ENCODE measurements around the gene RAB8B. TPM values are rescaled to one million over a fixed set of nuclear protein-coding genes. Genes with fewer than 3 reads are reported as not detected.

The RAB8B gene
- total RNA-seq, 1 experiment from 2014 or later = 20.9 TPM

GRCh38 chr15:63258658-63259057 lies 69.3 kb downstream of the RAB8B start:
- ChIA-PET POLR2A (ENCODE audit: unreplicated experiment) (no interaction called here), CTCF (no interaction called here)
- no TSS peak for BruUV-seq (replicated peaks)
- no peak for DNase-seq
- H3K36me3 ChIP-seq (ENCODE audit: low read depth) = peaks cover 8% of the 10 kb centered on the region; the same call in 1 of the 2 replicates
- H4K20me1 ChIP-seq (ENCODE audit: insufficient read depth) = no peaks in the 10 kb centered on the region
- no peaks in the 10 kb centered on the region for H3F3A ChIP-seq (ENCODE audit: insufficient read depth, low read depth)
- H3K79me2 ChIP-seq (ENCODE audit: low read depth) = no peaks in the 10 kb centered on the region
- H3K4me1 ChIP-seq (replicated peaks; ENCODE audit: insufficient read depth) = peaks cover 12% of the 10 kb centered on the region
- H3K9me2 ChIP-seq (ENCODE audit: insufficient read depth) = no peaks in the 10 kb centered on the region
- H3K27ac ChIP-seq = no peak overlapping the region
- H3K9me3 ChIP-seq (ENCODE audit: insufficient read depth, low read depth) = no peaks in the 10 kb centered on the region
- TF ChIP-seq CTCF (conservative IDR thresholded peaks at IDR 0.05) (no peak), EZH2 (IDR thresholded peaks at IDR 0.05; ENCODE audit: low read depth) (no peak)
- no peak overlapping the region for H2AFZ ChIP-seq
- no peak overlapping the region for H3K4me3 ChIP-seq
- intact Hi-C loops (cut with micrococcal nuclease; ENCODE audit: unreplicated experiment) = no loop called here
- no peaks in the 10 kb centered on the region for H3K27me3 ChIP-seq (ENCODE audit: insufficient read depth, low read depth)
- H3K4me2 ChIP-seq = no peak overlapping the region

DNA sequence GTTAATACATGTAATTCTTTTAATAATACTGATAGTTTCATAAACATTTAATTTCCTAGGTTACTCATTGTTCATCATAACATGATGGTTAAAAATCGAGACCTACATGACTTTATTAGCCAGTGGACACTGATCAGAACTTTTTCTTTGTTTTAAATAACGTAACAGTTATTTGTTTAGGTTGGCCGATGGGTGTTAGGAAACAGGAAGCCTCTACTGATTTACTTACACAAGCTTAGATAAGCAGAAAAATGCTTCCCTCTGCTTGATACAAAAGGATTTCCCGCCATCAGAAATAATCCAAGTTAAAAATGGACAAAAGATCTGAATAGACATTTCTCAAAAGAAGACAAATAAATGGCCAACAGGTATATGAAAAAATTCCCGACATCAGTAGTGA lies 71.4 kb downstream of the RAB8B start:
- CTCF ChIA-PET = no interaction called here
- H3K36me3 ChIP-seq (ENCODE audit: low read depth) = peaks cover 8% of the 10 kb centered on the region; the same call in 1 of the 2 replicates

GRCh38 chr15:63261311-63261710 lies 71.9 kb downstream of the RAB8B start:
- H3K4me2 ChIP-seq = no peak overlapping the region
- CTCF ChIA-PET = no interaction called here
- no TSS peak for BruUV-seq (replicated peaks)

More for the DNA sequence above, 71.4 kb downstream of the RAB8B start:
- no peak for DNase-seq
- Histone ChIP-seq H3K79me2 (ENCODE audit: low read depth) (no peaks in the 10 kb centered on the region), H2AFZ (no peak overlapping the region), H3K27ac (no peak overlapping the region), H3K4me2 (no peak overlapping the region), H4K20me1 (ENCODE audit: insufficient read depth) (no peaks in the 10 kb centered on the region), H3K4me3 (no peak overlapping the region), H3K4me1 (replicated peaks; ENCODE audit: insufficient read depth) (peaks cover 12% of the 10 kb centered on the region), H3K27me3 (ENCODE audit: insufficient read depth, low read depth) (no peaks in the 10 kb centered on the region), H3F3A (ENCODE audit: insufficient read depth, low read depth) (no peaks in the 10 kb centered on the region), H3K9me3 (ENCODE audit: insufficient read depth, low read depth) (no peaks in the 10 kb centered on the region), H3K9me2 (ENCODE audit: insufficient read depth) (no peaks in the 10 kb centered on the region; the same call in 1 of the 2 replicates)
- intact Hi-C loops (cut with micrococcal nuclease; ENCODE audit: unreplicated experiment) = no loop called here
- POLR2A ChIA-PET (ENCODE audit: unreplicated experiment) = no interaction called here
- BruUV-seq (replicated peaks) = no TSS peak
- TF ChIP-seq EZH2 (IDR thresholded peaks at IDR 0.05; ENCODE audit: low read depth) = no peak
- no peak for TF ChIP-seq CTCF (conservative IDR thresholded peaks at IDR 0.05)

More at GRCh38 chr15:63261311-63261710, 71.9 kb downstream of the RAB8B start:
- no peak overlapping the region for H2AFZ ChIP-seq
- DNase-seq = no peak
- no peaks in the 10 kb centered on the region for H4K20me1 ChIP-seq (ENCODE audit: insufficient read depth)
- no peaks in the 10 kb centered on the region for H3K27me3 ChIP-seq (ENCODE audit: insufficient read depth, low read depth)
- no peaks in the 10 kb centered on the region for H3F3A ChIP-seq (ENCODE audit: insufficient read depth, low read depth)
- H3K4me3 ChIP-seq = no peak overlapping the region
- H3K27ac ChIP-seq = no peak overlapping the region
- POLR2A ChIA-PET (ENCODE audit: unreplicated experiment) = no interaction called here
- TF ChIP-seq EZH2 (IDR thresholded peaks at IDR 0.05; ENCODE audit: low read depth) (no peak), CTCF (conservative IDR thresholded peaks at IDR 0.05) (no peak)
- H3K9me3 ChIP-seq (ENCODE audit: insufficient read depth, low read depth) = no peaks in the 10 kb centered on the region
- peaks cover 9% of the 10 kb centered on the region for H3K4me1 ChIP-seq (replicated peaks; ENCODE audit: insufficient read depth)
- H3K79me2 ChIP-seq (ENCODE audit: low read depth) = no peaks in the 10 kb centered on the region
- intact Hi-C loops (cut with micrococcal nuclease; ENCODE audit: unreplicated experiment) = no loop called here
- no peaks in the 10 kb centered on the region; the same call in 1 of the 2 replicates for H3K9me2 ChIP-seq (ENCODE audit: insufficient read depth)
- H3K36me3 ChIP-seq (ENCODE audit: low read depth) = peaks cover 6% of the 10 kb centered on the region; the same call in 1 of the 2 replicates
